GM12891 (cell line): ENCODE data around the gene TRAM2.

ENCODE experiments used
- DNase-seq: peaks from one replicate; pipeline ENCODE4 v3.0.0; 2011; ENCODE audit warnings: low spot score; ENCODE audit not compliant: insufficient read length
- FAIRE-seq: peaks from 2 replicates; lab custom pipeline; 2011; peaks lifted over from hg19 to GRCh38; lab: Jason Lieb, UNC
- PAX5 ChIP-seq: IDR thresholded peaks from 2 replicates; pipeline ENCODE4 v1.6.1; 2011; ENCODE audit warnings: low read length, moderate library complexity, mild to moderate bottlenecking; ENCODE audit not compliant: insufficient read depth, severe bottlenecking
- POLR2A ChIP-seq: IDR thresholded peaks from 2 replicates; pipeline ENCODE4 v1.6.1; 2011; ENCODE audit warnings: low read depth, low read length, control low read depth
- POLR2AphosphoS5 ChIP-seq: IDR thresholded peaks from 2 replicates; pipeline ENCODE4 v1.6.1; 2011; ENCODE audit warnings: low read depth, low read length, control low read depth
- POU2F2 ChIP-seq: IDR thresholded peaks from 2 replicates; pipeline ENCODE4 v1.6.1; 2011; ENCODE audit warnings: low read depth, mild to moderate bottlenecking, control low read depth, low read length, moderate library complexity
- SPI1 ChIP-seq: IDR thresholded peaks from 2 replicates; pipeline ENCODE4 v1.6.1; 2011; ENCODE audit warnings: low read depth, low read length, control low read depth
- TAF1 ChIP-seq: IDR thresholded peaks from 2 replicates; pipeline ENCODE4 v1.6.1; 2011; ENCODE audit warnings: low read depth, low read length, control low read depth

Gene TRAM2

GRCh38 chr6:52571099-52571755 is 5.6 kb downstream of the TRAM2 start:
- DNase-seq (no peak), FAIRE-seq (no peak)
- TF ChIP-seq PAX5: no peak
- no peak for TF ChIP-seq POLR2A
- no peak for TF ChIP-seq POU2F2
- no peak for TF ChIP-seq POLR2AphosphoS5
- TF ChIP-seq TAF1: no peak
- TF ChIP-seq SPI1: no peak

GRCh38 chr6:52570291-52570700 is 6.6 kb downstream of the TRAM2 start:
- no peak for DNase-seq
- no peak for FAIRE-seq

GRCh38 chr6:52568320-52568719 is 8.5 kb downstream of the TRAM2 start:
- no peak for TF ChIP-seq SPI1
- no peak for TF ChIP-seq POLR2A
- TF ChIP-seq PAX5: no peak
- TF ChIP-seq TAF1: no peak
- no peak for TF ChIP-seq POLR2AphosphoS5
- TF ChIP-seq POU2F2: no peak
- no peak for DNase-seq
- FAIRE-seq: no peak

More at GRCh38 chr6:52570291-52570700, 6.6 kb downstream of the TRAM2 start:
- TF ChIP-seq SPI1: no peak
- TF ChIP-seq TAF1: no peak
- no peak for TF ChIP-seq POLR2AphosphoS5
- TF ChIP-seq PAX5: no peak
- TF ChIP-seq POU2F2: no peak
- TF ChIP-seq POLR2A: no peak

- peak; percentile 50 for FAIRE-seq
- no peak for DNase-seq
- no peak for TF ChIP-seq PAX5
- no peak for TF ChIP-seq POU2F2
- TF ChIP-seq TAF1: no peak
- TF ChIP-seq SPI1: no peak
- no peak for TF ChIP-seq POLR2A
- no peak for TF ChIP-seq POLR2AphosphoS5
These were observed 10.0 kb downstream of the TRAM2 start for GRCh38 chr6:52566853-52567279.

GRCh38 chr6:52566201-52566600 is 10.7 kb downstream of the TRAM2 start:
- FAIRE-seq: no peak
- no peak for DNase-seq
- TF ChIP-seq POLR2AphosphoS5: no peak
- no peak for TF ChIP-seq SPI1
- no peak for TF ChIP-seq POU2F2
- no peak for TF ChIP-seq PAX5
- no peak for TF ChIP-seq TAF1
- TF ChIP-seq POLR2A: no peak

GRCh38 chr6:52564856-52565255 is 12.0 kb downstream of the TRAM2 start:
- TF ChIP-seq POU2F2: no peak
- no peak for TF ChIP-seq SPI1
- no peak for TF ChIP-seq POLR2A
- TF ChIP-seq PAX5: no peak
- TF ChIP-seq POLR2AphosphoS5: no peak
- TF ChIP-seq TAF1: no peak
- no peak for DNase-seq
- no peak for FAIRE-seq

GRCh38 chr6:52562911-52563310 is 13.9 kb downstream of the TRAM2 start:
- FAIRE-seq (no peak), DNase-seq (no peak)
- TF ChIP-seq POLR2A: no peak
- TF ChIP-seq PAX5: no peak
- no peak for TF ChIP-seq POU2F2
- no peak for TF ChIP-seq TAF1
- no peak for TF ChIP-seq POLR2AphosphoS5
- TF ChIP-seq SPI1: no peak

GRCh38 chr6:52560462-52560861 is 16.4 kb downstream of the TRAM2 start:
- no peak for DNase-seq
- TF ChIP-seq TAF1 (no peak), POLR2A (no peak), SPI1 (no peak), PAX5 (no peak), POLR2AphosphoS5 (no peak), POU2F2 (no peak)
- FAIRE-seq: no peak

GRCh38 chr6:52558266-52559000 is 18.4 kb downstream of the TRAM2 start:
- no peak for TF ChIP-seq SPI1
- TF ChIP-seq POLR2A: no peak
- no peak for TF ChIP-seq POLR2AphosphoS5
- TF ChIP-seq POU2F2: no peak
- TF ChIP-seq TAF1: no peak
- no peak for TF ChIP-seq PAX5
- FAIRE-seq: no peak
- no peak for DNase-seq
